Measurements from ENCODE around the gene OTUD5. TPM values are rescaled to one million over a fixed set of nuclear protein-coding genes. Genes with fewer than 3 reads are reported as not detected.
A peak's percentile ranks its signal among the peaks of the same experiment; 100 is the strongest.

Gene OTUD5
- total and polyA plus RNA-seq, 10 donors, result 29.6 to 65.8 (median 55.1) TPM

DNA sequence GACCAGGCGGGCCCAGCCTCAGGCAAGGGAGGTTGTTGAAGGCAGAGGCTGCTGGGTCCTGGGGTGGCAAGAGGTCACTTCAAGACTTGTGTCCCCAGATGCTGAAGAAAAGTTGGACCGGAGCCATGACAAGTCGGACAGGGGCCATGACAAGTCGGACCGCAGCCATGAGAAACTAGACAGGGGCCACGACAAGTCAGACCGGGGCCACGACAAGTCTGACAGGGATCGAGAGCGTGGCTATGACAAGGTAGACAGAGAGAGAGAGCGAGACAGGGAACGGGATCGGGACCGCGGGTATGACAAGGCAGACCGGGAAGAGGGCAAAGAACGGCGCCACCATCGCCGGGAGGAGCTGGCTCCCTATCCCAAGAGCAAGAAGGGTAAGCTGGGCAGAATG lies 55.3 kb downstream of the OTUD5 start:
- Histone ChIP-seq H3K4me3 (no peak overlapping the region), H3K4me1 (peaks cover 0 to 18% (median 12%) of the 10 kb centered on the region in 6 donors), H3K27ac (no peak overlapping the region), H3K36me3 (peaks cover 0 to 78% (median 36%) of the 10 kb centered on the region in 6 donors), H3K27me3 (replicated peaks in 1 of 7) (no peaks in the 10 kb centered on the region), H3K9me3 (peaks cover 0 to 6% (median 0%) of the 10 kb centered on the region in 8 donors)
- intact Hi-C loops (cut with DNase I; ENCODE audit: low total_unique reads), result no loop called here
- 92 to 97% (median 96%) methylated on average over 14 to 20 of the region's 20 CpGs for WGBS, 5 donors
- DNase-seq, result peak; percentile 64
- no peak for TF ChIP-seq POLR2A (IDR thresholded peaks at IDR 0.05)
- peak in 1 of 3 donors; percentile 35 for TF ChIP-seq POLR2AphosphoS5 (IDR thresholded peaks at IDR 0.05)

DNA sequence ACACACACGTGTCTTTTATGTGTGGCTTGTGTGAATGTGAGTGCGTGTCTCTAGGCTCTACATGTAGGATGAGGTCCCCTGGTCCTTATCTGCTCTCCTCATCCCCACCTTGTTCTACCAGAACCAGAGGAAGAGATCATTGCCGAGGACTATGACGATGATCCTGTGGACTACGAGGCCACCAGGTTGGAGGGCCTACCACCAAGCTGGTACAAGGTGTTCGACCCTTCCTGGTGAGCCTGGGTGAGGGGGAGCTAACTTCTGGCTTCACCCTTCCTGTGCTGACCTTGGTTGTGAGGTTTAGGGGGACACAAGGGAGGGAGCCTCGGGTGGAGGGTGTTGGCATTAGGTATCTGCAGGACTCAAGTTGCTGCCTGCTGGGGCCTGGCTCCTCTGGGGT lies 56.3 kb downstream of the OTUD5 start:
- DNase-seq, result peak; percentile 45
- H3K4me1 ChIP-seq, result peaks cover 2 to 27% (median 19%) of the 10 kb centered on the region in 6 donors
- peaks cover 0 to 69% (median 36%) of the 10 kb centered on the region in 6 donors for H3K36me3 ChIP-seq
- H3K27ac ChIP-seq, result no peak overlapping the region
- H3K9me3 ChIP-seq, result peaks cover 0 to 7% (median 0%) of the 10 kb centered on the region in 8 donors
- intact Hi-C loops (cut with DNase I; ENCODE audit: low total_unique reads), result no loop called here
- H3K4me3 ChIP-seq, result no peak overlapping the region
- WGBS, 5 donors, result 76 to 100% (median 94%) methylated on average over 3 to 7 of the region's 7 CpGs
- no peaks in the 10 kb centered on the region for H3K27me3 ChIP-seq (replicated peaks in 1 of 7)
- TF ChIP-seq, protein P1, sequence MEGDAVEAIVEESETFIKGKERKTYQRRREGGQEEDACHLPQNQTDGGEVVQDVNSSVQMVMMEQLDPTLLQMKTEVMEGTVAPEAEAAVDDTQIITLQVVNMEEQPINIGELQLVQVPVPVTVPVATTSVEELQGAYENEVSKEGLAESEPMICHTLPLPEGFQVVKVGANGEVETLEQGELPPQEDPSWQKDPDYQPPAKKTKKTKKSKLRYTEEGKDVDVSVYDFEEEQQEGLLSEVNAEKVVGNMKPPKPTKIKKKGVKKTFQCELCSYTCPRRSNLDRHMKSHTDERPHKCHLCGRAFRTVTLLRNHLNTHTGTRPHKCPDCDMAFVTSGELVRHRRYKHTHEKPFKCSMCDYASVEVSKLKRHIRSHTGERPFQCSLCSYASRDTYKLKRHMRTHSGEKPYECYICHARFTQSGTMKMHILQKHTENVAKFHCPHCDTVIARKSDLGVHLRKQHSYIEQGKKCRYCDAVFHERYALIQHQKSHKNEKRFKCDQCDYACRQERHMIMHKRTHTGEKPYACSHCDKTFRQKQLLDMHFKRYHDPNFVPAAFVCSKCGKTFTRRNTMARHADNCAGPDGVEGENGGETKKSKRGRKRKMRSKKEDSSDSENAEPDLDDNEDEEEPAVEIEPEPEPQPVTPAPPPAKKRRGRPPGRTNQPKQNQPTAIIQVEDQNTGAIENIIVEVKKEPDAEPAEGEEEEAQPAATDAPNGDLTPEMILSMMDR (IDR thresholded peaks at IDR 0.05 in 8 of 11, conservative IDR thresholded peaks at IDR 0.05 in 3 of 11), result no peak
- no peak for TF ChIP-seq POLR2A (IDR thresholded peaks at IDR 0.05)
- TF ChIP-seq POLR2AphosphoS5 (IDR thresholded peaks at IDR 0.05), result no peak

DNA sequence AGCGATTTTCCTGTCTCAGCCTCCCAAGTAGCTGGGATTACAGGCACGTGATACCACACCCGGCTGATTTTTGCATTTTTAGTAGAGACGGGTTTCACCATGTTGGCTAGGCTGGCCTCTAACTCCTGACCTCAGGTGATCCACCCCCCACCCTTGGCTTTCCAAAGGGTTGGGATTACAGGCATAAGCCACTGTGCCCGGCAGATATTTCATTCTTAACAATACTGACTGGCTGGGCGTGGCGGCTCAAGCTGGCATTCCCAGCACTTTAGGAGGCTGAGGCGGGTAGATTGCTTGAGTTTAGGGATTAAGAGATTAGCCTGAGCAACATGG lies 58.4 kb downstream of the OTUD5 start:
- H3K4me3 ChIP-seq, result peak overlapping the region in 2 of 8 donors; percentile 62 to 81
- DNase-seq, result peak; percentile 37
- intact Hi-C loops (cut with DNase I; ENCODE audit: low total_unique reads), result loop anchor here (10.0 kb wide), 2 partner anchors 46 to 94 kb away; partner anchors contain the start of gene HDAC6

DNA sequence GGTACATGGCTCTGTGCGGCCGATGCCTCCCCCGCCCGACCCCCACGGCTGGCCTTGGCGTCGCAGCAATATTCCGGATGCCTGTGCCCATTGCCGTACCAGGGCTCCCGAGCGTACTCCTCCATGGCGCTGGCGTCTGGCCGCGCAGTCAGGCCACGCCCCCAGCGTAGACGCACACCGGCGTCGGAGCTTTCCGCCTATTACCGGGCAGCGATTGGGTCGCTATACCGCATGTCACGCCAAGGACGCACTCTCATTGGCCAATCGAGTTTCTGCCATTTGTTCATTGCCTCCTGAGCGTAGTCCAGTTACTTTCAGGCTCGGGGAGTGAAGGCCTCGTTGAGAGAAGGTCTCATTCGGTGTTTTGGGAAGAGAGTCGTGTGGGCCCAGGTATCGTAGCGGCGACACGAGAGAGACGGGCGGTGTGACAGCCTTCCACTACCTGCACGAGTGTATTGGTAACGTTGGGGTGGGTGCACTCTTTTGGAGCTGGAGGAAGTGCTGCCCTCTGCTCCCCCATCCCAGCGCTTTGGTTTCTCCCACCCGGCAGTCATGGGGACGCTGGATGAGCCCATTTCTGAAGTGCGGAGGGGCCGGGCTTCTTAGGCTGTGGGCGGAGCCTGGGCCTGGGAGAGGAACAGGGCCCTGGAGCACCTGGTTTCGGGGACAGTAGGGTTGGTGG lies 59.6 kb downstream of the OTUD5 start, which contains the start of the genes PQBP1 and TIMM17B:
PQBP1 (plus strand) TSS at position 306 of the 682 bp plus-strand sequence. CDS start 580 bp downstream, outside the sequence.
TIMM17B (minus strand) TSS at position 144 of the 682 bp plus-strand sequence; CDS start at position 125, 19 bp downstream.
- peak within 1 kb of the TSS; percentile 47 to 81 (median 54) for H3K4me3 ChIP-seq
- peak; percentile 95 for DNase-seq
- H3K27me3 ChIP-seq (replicated peaks in 1 of 7), result no peaks in the 10 kb centered on the region
- peaks cover 2 to 40% (median 22%) of the 10 kb centered on the region in 6 donors for H3K4me1 ChIP-seq
- peaks cover 0 to 62% (median 25%) of the 10 kb centered on the region in 6 donors for H3K36me3 ChIP-seq
- H3K27ac ChIP-seq, result peak within 1 kb of the TSS; percentile 92 to 98 (median 96)
- WGBS, 5 donors, result 0 to 53% (median 1%) methylated on average over 19 to 49 of the region's 49 CpGs
- H3K9me3 ChIP-seq, result peaks cover 0 to 7% (median 0%) of the 10 kb centered on the region in 8 donors
- TF ChIP-seq, protein P1 (IDR thresholded peaks at IDR 0.05 in 8 of 11, conservative IDR thresholded peaks at IDR 0.05 in 3 of 11), result peak in 1 of 11 experiments; percentile 15
- TF ChIP-seq POLR2AphosphoS5 (IDR thresholded peaks at IDR 0.05) (peak; percentile 94 to 96 (median 94)), POLR2A (IDR thresholded peaks at IDR 0.05) (peak in 1 of 3 donors; percentile 37)
- intact Hi-C loops (cut with DNase I; ENCODE audit: low total_unique reads), result loop anchor here (10.0 kb wide), 2 partner anchors 47 to 93 kb away; partner anchors contain the start of gene HDAC6

More for the DNA sequence above, 58.4 kb downstream of the OTUD5 start:
- Histone ChIP-seq H3K4me1 (peaks cover 2 to 40% (median 22%) of the 10 kb centered on the region in 6 donors), H3K9me3 (peaks cover 0 to 7% (median 0%) of the 10 kb centered on the region in 8 donors), H3K36me3 (peaks cover 0 to 62% (median 29%) of the 10 kb centered on the region in 6 donors), H3K27me3 (replicated peaks in 1 of 7) (no peaks in the 10 kb centered on the region), H3K27ac (peak overlapping the region in 3 of 8 donors; percentile 97 to 98 (median 97))
- 83 to 95% (median 89%) methylated on average over 7 to 8 of the region's 8 CpGs for WGBS, 5 donors
- TF ChIP-seq, protein P1 (IDR thresholded peaks at IDR 0.05 in 8 of 11, conservative IDR thresholded peaks at IDR 0.05 in 3 of 11), result no peak
- TF ChIP-seq POLR2A (IDR thresholded peaks at IDR 0.05), result no peak
- no peak for TF ChIP-seq POLR2AphosphoS5 (IDR thresholded peaks at IDR 0.05)
